Effector CD4-positive, alpha-beta T cell (primary cell): Measurements from ENCODE around the gene MTLN.
"Not testable (repeated sequence)": the region's sequence is repeated elsewhere in the genome, so short reads cannot be mapped to it uniquely, and the experiment has no call there.

ENCODE experiments used
- DNase-seq: peaks from one replicate; pipeline ENCODE4 v3.0.0-alpha.2; 2020

The MTLN gene

DNA sequence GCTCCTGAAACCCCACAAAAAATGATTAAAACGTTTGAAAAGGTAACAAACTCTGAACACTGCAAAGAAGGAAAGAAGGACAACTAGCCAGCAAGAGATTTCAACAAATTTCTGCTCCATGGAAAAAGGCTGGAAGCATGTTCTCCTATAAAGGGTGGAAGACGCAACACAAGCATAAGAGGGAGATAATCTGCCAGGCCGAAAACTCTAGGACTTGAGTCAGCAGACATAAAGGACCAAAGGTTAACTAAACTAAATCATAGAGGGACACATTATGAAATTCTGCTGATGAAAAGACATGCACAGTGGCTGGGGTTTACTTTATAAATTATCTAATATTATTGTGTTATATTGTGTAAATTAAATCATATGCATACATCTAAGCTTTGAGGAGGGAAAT is 14.3 kb downstream of the MTLN start:
- no peak for DNase-seq

DNA sequence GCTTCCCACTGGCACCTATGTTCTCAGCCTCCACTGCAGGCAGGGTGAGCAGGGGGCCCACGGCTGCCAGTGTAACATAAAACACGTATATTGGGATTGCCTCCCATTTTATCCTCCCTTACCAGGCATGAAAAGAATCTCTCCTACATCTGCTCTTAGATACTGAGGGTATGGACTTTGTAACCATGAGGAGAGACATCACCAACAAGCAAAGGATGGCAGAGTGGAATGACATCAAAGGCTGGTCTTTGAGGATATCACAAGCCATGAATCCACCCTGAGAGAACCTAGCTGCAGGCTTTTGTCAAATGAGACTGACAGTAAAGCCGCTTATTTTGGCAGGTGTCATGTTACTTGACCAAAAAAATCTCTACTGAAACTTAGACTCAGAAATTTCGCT is 14.9 kb downstream of the MTLN start:
- DNase-seq: no peak

DNA sequence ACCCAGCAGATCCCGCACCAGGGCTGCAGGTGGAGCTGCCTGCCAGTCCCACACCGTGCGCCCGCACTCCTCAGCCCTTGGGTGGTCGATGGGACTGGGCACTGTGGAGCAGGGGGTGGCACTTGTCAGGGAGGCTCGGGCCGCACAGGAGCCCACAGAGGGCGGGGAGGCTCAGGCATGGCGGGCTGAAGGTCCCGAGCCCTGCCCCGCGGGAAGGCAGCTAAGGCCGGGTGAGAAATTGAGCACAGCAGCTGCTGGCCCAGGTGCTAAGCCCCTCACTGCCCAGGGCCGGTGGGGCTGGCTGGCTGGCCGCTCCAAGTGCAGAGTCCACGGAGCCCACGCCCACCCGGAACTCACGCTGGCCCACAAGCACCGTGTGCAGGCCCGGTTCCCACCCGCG is 22.2 kb downstream of the MTLN start:
- not testable (repeated sequence) for DNase-seq

DNA sequence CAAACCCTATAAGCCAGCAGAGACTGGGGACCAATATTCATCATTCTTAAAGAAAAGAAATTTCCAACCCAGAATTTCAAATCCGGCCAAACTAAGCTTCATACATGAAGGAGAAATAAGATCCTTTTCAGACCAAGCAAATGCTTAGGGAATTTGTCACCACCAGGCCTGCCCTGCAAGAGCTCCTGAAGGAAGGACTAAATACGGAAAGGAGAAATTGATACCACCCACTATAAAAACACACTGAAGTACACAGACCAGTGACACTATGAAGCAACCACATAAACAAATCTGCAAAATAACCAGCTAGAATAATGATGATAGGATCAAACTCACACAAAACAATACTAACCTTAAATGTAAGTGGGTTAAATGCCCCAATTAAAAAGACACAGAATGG is 29.9 kb downstream of the MTLN start:
- no peak for DNase-seq

DNA sequence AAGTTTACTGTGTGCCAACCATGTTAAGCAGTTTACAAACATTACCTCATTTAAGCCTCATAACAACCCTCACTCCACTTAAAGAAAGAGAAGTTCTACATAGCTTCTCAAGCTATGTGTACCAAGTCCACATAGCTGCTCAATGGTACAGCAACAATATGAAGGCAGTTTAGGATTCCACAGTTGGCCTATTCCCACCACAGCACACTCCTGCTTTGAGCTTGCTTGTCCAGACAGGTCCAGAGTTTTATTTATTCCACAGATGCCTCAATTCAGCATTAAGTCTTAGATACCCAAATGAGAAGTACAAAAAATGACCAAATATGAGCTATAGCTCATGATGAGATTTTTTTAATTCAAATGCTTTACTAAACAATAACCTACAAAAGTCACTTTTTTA is 32.3 kb downstream of the MTLN start:
- no peak for DNase-seq

DNA sequence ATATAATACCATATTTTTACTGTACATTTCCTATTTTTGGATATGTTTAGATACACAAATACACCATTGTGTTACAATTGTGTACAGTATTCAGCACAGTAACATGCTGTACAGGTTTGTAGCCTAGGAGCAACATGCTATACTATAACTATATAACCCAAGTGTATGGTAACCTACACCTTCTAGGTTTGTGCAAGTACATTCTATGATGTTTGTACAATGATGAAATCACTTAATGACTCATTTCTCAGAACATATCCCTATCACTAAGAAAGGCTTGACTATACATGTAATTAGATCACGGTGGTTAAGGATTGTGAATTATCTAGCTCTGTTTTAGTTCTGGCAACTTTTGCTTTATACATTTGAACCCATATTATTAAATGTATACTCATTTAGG is 38.8 kb downstream of the MTLN start:
- no peak for DNase-seq

DNA sequence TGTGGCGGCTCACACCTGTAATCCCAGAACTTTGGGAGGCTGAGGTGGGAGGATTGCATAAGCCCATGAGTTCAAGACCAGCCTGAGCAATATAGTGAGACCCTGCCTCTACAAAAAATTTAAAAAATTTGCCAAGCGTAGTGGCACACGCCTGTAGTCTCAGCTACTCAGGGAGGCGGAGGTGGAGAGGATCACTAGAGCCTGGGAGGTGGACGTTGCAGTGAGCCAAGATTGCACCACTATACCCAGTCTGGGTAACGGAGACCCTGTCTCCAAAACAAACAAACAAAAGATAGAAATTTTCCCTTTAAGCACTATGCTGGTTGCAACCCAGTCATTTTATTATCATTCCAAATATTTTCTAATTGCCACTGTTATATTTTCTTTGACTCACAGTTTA is 39.8 kb downstream of the MTLN start:
- DNase-seq: no peak

DNA sequence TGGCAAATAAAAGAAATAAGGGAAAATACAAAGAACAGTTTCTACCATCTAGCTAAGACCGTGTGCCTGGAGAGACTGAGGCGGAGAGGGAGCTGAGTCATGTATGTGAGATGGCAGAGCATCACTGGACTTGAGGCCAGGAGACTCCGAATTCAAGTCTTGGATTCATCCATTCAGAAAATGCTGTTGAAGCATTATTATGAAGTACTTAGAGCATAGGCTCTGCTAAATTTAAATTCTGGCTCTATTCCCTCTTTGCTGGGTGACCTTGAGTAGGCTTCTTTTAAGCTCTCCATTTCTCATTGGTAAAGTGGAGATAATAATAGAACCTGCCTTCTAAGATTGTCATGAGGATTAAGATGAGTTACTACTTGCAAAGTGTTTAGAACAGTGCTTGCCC is 42.2 kb downstream of the MTLN start:
- no peak for DNase-seq

DNA sequence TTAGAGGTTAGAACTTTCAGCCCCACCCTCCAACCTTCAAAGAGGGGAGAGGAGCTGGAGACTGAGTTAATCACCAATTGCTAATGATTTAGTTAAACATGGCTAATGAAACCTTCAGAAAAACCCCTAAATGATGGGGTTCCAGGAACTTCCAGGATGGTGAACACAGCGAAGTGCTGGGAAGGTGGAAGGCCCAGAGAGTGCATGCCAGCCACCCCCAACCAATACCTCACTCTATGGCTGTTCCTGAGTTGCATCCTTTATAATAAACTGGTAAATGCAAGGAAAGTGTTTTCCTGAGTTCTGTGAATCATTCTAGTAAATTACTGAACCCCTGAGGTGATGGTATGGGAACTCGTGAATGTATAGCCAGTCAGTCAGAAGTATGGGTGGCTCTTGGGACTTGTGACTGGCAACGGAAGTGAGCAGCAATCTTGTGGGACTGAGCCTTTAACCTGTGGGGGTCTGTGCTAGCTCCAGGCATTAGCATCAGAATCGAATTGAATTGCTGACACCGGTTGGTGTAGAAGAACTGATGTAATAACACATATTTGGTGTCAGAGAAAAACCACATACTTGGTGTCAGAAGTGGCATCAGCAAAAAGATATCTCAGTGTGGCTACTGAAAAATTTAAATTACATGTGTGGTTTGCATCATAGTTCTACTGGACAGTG is 44.9 kb downstream of the MTLN start:
- DNase-seq: no peak

DNA sequence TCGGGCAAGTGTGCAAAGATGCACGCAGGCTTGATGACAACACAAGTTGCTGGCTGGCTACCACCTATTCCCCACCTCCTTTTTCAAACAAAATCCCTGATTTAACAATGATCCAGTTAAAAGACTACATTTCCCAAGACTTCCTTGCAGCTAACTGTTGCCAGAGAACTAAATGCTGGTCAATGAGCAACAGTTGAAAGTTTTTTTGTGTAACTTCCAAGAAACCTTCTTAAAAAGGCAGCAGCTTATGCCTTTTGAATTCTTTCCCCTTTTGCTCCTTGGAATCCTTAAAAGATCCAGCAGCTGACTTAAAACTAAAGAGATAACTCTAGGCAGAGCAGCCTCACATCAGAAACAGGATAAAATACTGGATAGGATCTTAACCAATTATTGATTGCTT is 46.1 kb downstream of the MTLN start:
- DNase-seq: no peak
